NCI-H187 (cell line): ENCODE measurements around the gene TRPV4.
A peak's percentile ranks its signal among the peaks of the same experiment; 100 is the strongest.

Source experiments
- DNase-seq, 2 experiments: peaks; one replicate each; lab custom pipeline; 2025; lab: John Stamatoyannopoulos, UW

TRPV4 gene

GRCh38 chr12:109762071-109762672, 71.0 kb downstream of the TRPV4 start:
- DNase-seq: no peak

GRCh38 chr12:109760930-109761921, 72.0 kb downstream of the TRPV4 start:
- DNase-seq: no peak

GRCh38 chr12:109760031-109760929, 72.9 kb downstream of the TRPV4 start:
- DNase-seq: no peak

GRCh38 chr12:109759595-109759994, 73.6 kb downstream of the TRPV4 start:
- DNase-seq: no peak

GRCh38 chr12:109758426-109759420, 74.5 kb downstream of the TRPV4 start:
- no peak for DNase-seq

- DNase-seq: no peak
Measured at GRCh38 chr12:109757671-109758265, 75.4 kb downstream of the TRPV4 start.

- DNase-seq: no peak
Measured at GRCh38 chr12:109756457-109756856, 76.7 kb downstream of the TRPV4 start.

- no peak for DNase-seq
Measured at GRCh38 chr12:109753959-109754358, 79.2 kb downstream of the TRPV4 start.

- no peak for DNase-seq
Measured at GRCh38 chr12:109753054-109753401, 80.2 kb downstream of the TRPV4 start.

GRCh38 chr12:109752117-109753053, 80.8 kb downstream of the TRPV4 start:
- no peak for DNase-seq

- no peak for DNase-seq
Measured at GRCh38 chr12:109744986-109745942, 87.9 kb downstream of the TRPV4 start.

- DNase-seq: no peak
Measured at GRCh38 chr12:109744026-109744425, 89.2 kb downstream of the TRPV4 start.

- no peak for DNase-seq
Measured at GRCh38 chr12:109743076-109743910, 89.9 kb downstream of the TRPV4 start.

- peak in 1 of 2 experiments; percentile 59 for DNase-seq
Measured at GRCh38 chr12:109741970-109742703, 91.1 kb downstream of the TRPV4 start.

GRCh38 chr12:109741286-109741969, 91.8 kb downstream of the TRPV4 start:
- no peak for DNase-seq

GRCh38 chr12:109740694-109741245, 92.4 kb downstream of the TRPV4 start:
- no peak for DNase-seq
